ENCODE data around the gene ACSM5. TPM values are rescaled to one million over a fixed set of nuclear protein-coding genes. Genes with fewer than 3 reads are reported as not detected.

Gene ACSM5
- total RNA-seq, 1 donor from 2014 or later = 0.52 TPM

DNA sequence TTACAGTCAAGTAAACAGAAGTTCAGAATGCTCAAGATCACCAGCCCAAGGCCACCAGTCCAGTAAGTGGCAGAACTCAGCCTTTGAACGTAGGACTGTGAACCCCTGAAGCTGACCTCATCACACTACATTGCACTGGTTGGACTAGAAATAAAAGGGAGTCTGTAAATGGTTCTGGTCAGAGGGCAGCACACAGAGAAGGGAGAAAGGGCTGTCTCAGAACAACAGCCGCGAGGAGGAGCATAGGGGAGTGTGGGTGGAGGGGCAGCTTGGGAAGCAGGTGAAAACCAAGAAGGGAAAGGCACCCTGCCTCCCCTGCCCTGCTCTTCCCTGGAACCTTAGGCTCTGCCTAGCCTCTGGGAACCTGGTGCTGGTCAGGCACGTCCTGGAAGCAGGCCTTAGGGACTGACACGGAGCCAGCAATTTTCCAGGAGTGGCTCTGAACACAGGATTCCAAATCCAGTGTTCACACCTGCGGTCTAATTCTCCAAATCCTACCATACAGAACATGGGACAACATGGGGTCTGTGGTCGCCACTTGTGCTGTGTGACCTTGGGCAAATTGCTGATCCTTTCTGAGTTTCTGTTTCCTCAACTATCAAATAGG lies 11.8 kb upstream of the ACSM5 start:
- H3K27me3 ChIP-seq (ENCODE audit: control insufficient read depth in 3 of 3, insufficient read depth in 3 of 3, low read length in 3 of 3) = no peaks in the 10 kb centered on the region
- peaks cover 0 to 8% (median 0%) of the 10 kb centered on the region in 3 donors for H3K4me1 ChIP-seq (ENCODE audit: control insufficient read depth in 3 of 3, insufficient read depth in 3 of 3, low read length in 3 of 3)
- no peak overlapping the region for H3K4me3 ChIP-seq (ENCODE audit: low read length in 3 of 3)
- H3K9ac ChIP-seq (ENCODE audit: low read depth in 1 of 3, low read length in 3 of 3) = no peak overlapping the region
- no peaks in the 10 kb centered on the region for H3K9me3 ChIP-seq (ENCODE audit: control insufficient read depth in 3 of 3, low read length in 3 of 3)
- H3K36me3 ChIP-seq (ENCODE audit: control insufficient read depth in 3 of 3, insufficient read depth in 3 of 3, low read length in 3 of 3) = no peaks in the 10 kb centered on the region
- no peak overlapping the region for H3K27ac ChIP-seq (ENCODE audit: low read depth, low read length)

GRCh38 chr16:20398603-20399002 lies 10.7 kb upstream of the ACSM5 start:
- H3K9ac ChIP-seq (ENCODE audit: low read depth in 1 of 3, low read length in 3 of 3) = no peak overlapping the region
- no peak overlapping the region for H3K4me3 ChIP-seq (ENCODE audit: low read length in 3 of 3)
- H3K36me3 ChIP-seq (ENCODE audit: control insufficient read depth in 3 of 3, insufficient read depth in 3 of 3, low read length in 3 of 3) = no peaks in the 10 kb centered on the region
- H3K9me3 ChIP-seq (ENCODE audit: control insufficient read depth in 3 of 3, low read length in 3 of 3) = no peaks in the 10 kb centered on the region
- no peak overlapping the region for H3K27ac ChIP-seq (ENCODE audit: low read depth, low read length)
- H3K4me1 ChIP-seq (ENCODE audit: control insufficient read depth in 3 of 3, insufficient read depth in 3 of 3, low read length in 3 of 3) = peaks cover 0 to 8% (median 0%) of the 10 kb centered on the region in 3 donors
- no peaks in the 10 kb centered on the region for H3K27me3 ChIP-seq (ENCODE audit: control insufficient read depth in 3 of 3, insufficient read depth in 3 of 3, low read length in 3 of 3)

DNA sequence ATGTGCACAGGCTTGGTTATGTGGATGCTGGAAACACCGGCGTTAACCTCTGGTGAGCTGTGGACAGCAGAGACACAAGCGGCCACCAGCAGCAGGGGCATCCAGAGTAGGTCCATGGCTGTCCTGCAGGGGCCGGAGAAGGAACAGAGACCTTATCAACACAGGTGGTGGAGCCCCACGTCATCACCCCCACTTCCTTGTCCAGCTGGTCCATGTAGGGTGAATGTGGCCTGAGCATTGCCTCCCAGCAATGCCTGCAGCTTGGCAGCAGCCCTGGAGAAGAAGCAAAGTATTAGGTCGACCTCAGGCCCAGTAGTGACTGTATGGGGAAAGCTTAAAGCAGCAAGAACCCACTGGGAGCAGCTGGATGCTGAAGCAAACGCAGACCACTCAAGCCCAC lies 10.1 kb upstream of the ACSM5 start:
- H3K27ac ChIP-seq (ENCODE audit: low read depth, low read length) = no peak overlapping the region
- H3K27me3 ChIP-seq (ENCODE audit: control insufficient read depth in 3 of 3, insufficient read depth in 3 of 3, low read length in 3 of 3) = no peaks in the 10 kb centered on the region
- H3K9ac ChIP-seq (ENCODE audit: low read depth in 1 of 3, low read length in 3 of 3) = no peak overlapping the region
- H3K9me3 ChIP-seq (ENCODE audit: control insufficient read depth in 3 of 3, low read length in 3 of 3) = no peaks in the 10 kb centered on the region
- H3K4me3 ChIP-seq (ENCODE audit: low read length in 3 of 3) = no peak overlapping the region
- peaks cover 0 to 2% (median 0%) of the 10 kb centered on the region in 3 donors for H3K4me1 ChIP-seq (ENCODE audit: control insufficient read depth in 3 of 3, insufficient read depth in 3 of 3, low read length in 3 of 3)
- H3K36me3 ChIP-seq (ENCODE audit: control insufficient read depth in 3 of 3, insufficient read depth in 3 of 3, low read length in 3 of 3) = no peaks in the 10 kb centered on the region

DNA sequence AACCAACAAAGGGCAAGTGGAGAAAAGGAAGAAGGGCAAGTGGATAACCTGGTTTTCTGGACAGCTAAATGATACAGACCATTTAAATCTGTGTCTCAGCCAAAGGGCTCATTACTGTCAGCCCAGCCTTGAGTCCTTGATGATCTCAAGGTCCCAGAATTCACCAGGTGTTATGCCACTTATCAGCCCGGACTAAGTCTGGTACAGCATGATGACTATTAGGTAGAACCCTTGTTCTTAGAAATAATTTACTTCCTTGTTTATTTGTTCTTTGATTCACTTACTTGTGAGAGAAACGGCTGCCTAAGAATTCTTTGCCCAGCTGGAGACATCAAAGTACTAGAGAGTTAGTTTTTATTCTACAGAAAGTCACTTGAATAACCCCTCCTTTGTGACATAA lies 8.3 kb upstream of the ACSM5 start:
- no peaks in the 10 kb centered on the region for H3K4me1 ChIP-seq (ENCODE audit: control insufficient read depth in 3 of 3, insufficient read depth in 3 of 3, low read length in 3 of 3)
- no peaks in the 10 kb centered on the region for H3K36me3 ChIP-seq (ENCODE audit: control insufficient read depth in 3 of 3, insufficient read depth in 3 of 3, low read length in 3 of 3)
- H3K27me3 ChIP-seq (ENCODE audit: control insufficient read depth in 3 of 3, insufficient read depth in 3 of 3, low read length in 3 of 3) = no peaks in the 10 kb centered on the region
- no peak overlapping the region for H3K27ac ChIP-seq (ENCODE audit: low read depth, low read length)
- H3K4me3 ChIP-seq (ENCODE audit: low read length in 3 of 3) = no peak overlapping the region
- H3K9ac ChIP-seq (ENCODE audit: low read depth in 1 of 3, low read length in 3 of 3) = no peak overlapping the region
- H3K9me3 ChIP-seq (ENCODE audit: control insufficient read depth in 3 of 3, low read length in 3 of 3) = no peaks in the 10 kb centered on the region

- no peaks in the 10 kb centered on the region for H3K36me3 ChIP-seq (ENCODE audit: control insufficient read depth in 3 of 3, insufficient read depth in 3 of 3, low read length in 3 of 3)
- no peak overlapping the region for H3K9ac ChIP-seq (ENCODE audit: low read depth in 1 of 3, low read length in 3 of 3)
- H3K27ac ChIP-seq (ENCODE audit: low read depth, low read length) = no peak overlapping the region
- H3K4me1 ChIP-seq (ENCODE audit: control insufficient read depth in 3 of 3, insufficient read depth in 3 of 3, low read length in 3 of 3) = no peaks in the 10 kb centered on the region
- no peaks in the 10 kb centered on the region for H3K27me3 ChIP-seq (ENCODE audit: control insufficient read depth in 3 of 3, insufficient read depth in 3 of 3, low read length in 3 of 3)
- H3K9me3 ChIP-seq (ENCODE audit: control insufficient read depth in 3 of 3, low read length in 3 of 3) = no peaks in the 10 kb centered on the region
- no peak overlapping the region for H3K4me3 ChIP-seq (ENCODE audit: low read length in 3 of 3)
Observed at GRCh38 chr16:20401475-20402016, 7.8 kb upstream of the ACSM5 start.

GRCh38 chr16:20402651-20403050 lies 6.7 kb upstream of the ACSM5 start:
- H3K4me1 ChIP-seq (ENCODE audit: control insufficient read depth in 3 of 3, insufficient read depth in 3 of 3, low read length in 3 of 3) = no peaks in the 10 kb centered on the region
- H3K9me3 ChIP-seq (ENCODE audit: control insufficient read depth in 3 of 3, low read length in 3 of 3) = no peaks in the 10 kb centered on the region
- H3K36me3 ChIP-seq (ENCODE audit: control insufficient read depth in 3 of 3, insufficient read depth in 3 of 3, low read length in 3 of 3) = no peaks in the 10 kb centered on the region
- H3K9ac ChIP-seq (ENCODE audit: low read depth in 1 of 3, low read length in 3 of 3) = no peak overlapping the region
- H3K27me3 ChIP-seq (ENCODE audit: control insufficient read depth in 3 of 3, insufficient read depth in 3 of 3, low read length in 3 of 3) = no peaks in the 10 kb centered on the region
- H3K4me3 ChIP-seq (ENCODE audit: low read length in 3 of 3) = no peak overlapping the region
- no peak overlapping the region for H3K27ac ChIP-seq (ENCODE audit: low read depth, low read length)

DNA sequence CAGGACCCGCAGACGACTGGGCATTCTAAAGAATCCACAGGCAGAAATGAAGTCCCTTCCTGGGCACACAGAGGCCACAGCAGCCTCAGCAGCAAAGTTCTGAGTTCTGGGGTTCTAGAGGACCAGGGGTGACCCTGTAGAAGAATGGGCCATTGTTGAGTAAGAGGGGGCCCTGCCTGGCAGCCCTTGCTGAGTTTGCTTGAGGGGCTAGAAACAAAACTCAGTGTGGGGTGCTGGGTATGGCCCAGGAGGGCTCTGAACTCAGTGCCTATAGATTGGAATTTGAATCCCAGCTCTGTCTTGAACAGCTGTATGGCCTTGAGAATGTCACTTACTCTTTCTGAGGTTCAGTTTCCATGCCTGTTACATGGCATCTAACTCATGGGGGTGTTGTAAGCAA lies 4.7 kb upstream of the ACSM5 start, which contains the start of gene PDILT:
Gene PDILT (minus strand): TSS at position 101 of the 400 bp plus-strand sequence. CDS start 5,437 bp downstream, outside the sequence.
- H3K4me3 ChIP-seq (ENCODE audit: low read length in 3 of 3) = no peak within 1 kb of the TSS
- H3K27me3 ChIP-seq (ENCODE audit: control insufficient read depth in 3 of 3, insufficient read depth in 3 of 3, low read length in 3 of 3) = no peaks in the 10 kb centered on the region
- H3K9me3 ChIP-seq (ENCODE audit: control insufficient read depth in 3 of 3, low read length in 3 of 3) = no peaks in the 10 kb centered on the region
- peaks cover 0 to 3% (median 0%) of the 10 kb centered on the region in 3 donors for H3K4me1 ChIP-seq (ENCODE audit: control insufficient read depth in 3 of 3, insufficient read depth in 3 of 3, low read length in 3 of 3)
- H3K27ac ChIP-seq (ENCODE audit: low read depth, low read length) = no peak within 1 kb of the TSS
- H3K9ac ChIP-seq (ENCODE audit: low read depth in 1 of 3, low read length in 3 of 3) = no peak within 1 kb of the TSS
- H3K36me3 ChIP-seq (ENCODE audit: control insufficient read depth in 3 of 3, insufficient read depth in 3 of 3, low read length in 3 of 3) = no peaks in the 10 kb centered on the region

DNA sequence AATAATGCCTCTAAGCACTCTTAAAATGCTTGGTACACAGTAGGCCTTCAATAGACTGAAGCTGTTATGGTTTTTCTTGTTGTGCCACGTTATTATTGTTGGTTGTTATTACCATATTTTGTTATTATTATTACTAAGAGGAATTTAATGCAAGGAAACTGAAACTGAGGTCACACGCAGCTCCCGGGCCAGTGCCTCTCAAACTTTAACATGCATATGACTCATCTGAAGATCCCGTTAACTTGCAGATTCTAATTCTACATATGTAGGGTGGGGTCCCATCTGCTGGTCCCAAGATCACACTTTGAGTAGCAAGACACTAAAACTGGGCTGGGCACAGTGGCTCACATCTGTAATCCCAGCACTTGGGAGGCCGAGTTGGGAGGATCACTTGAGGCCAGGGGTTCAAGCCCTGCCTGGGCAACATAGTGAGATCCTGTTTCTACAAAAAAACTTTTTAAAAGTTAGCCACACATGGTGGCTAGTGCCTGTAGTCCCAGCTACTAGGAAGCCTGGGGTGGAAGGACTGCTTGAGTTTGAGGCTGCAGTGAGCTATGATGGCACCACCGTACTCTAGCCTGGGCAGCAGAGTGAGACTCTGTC lies 888 bp downstream of the ACSM5 start:
- H3K9ac ChIP-seq (ENCODE audit: low read depth in 1 of 3, low read length in 3 of 3) = peak overlapping the region; percentile 48 to 55 (median 52)
- no peaks in the 10 kb centered on the region for H3K9me3 ChIP-seq (ENCODE audit: control insufficient read depth in 3 of 3, low read length in 3 of 3)
- peaks cover 0 to 3% (median 0%) of the 10 kb centered on the region in 3 donors for H3K4me1 ChIP-seq (ENCODE audit: control insufficient read depth in 3 of 3, insufficient read depth in 3 of 3, low read length in 3 of 3)
- no peaks in the 10 kb centered on the region for H3K36me3 ChIP-seq (ENCODE audit: control insufficient read depth in 3 of 3, insufficient read depth in 3 of 3, low read length in 3 of 3)
- no peaks in the 10 kb centered on the region for H3K27me3 ChIP-seq (ENCODE audit: control insufficient read depth in 3 of 3, insufficient read depth in 3 of 3, low read length in 3 of 3)
- peak overlapping the region; percentile 22 to 41 (median 40) for H3K4me3 ChIP-seq (ENCODE audit: low read length in 3 of 3)
- no peak overlapping the region for H3K27ac ChIP-seq (ENCODE audit: low read depth, low read length)

DNA sequence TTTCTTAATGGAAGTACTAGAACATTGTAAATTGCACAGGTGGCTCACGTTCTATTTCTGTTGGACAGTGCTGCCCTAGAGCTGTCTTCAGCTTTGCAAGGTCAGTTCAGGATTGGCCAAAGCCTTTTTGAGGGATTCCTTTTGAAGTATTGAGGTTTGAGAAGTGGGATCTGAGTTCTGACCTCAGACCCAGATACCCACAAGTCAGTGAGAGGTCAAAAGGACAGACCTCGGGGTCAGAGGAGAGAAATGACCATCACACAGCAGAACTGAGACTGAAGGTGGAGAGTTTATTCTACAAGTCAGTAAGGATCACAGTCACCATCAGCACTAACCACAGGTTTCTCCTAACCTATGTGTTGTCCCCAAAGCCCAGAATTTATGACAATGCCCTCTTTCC lies 1.7 kb downstream of the ACSM5 start:
- no peak overlapping the region for H3K4me3 ChIP-seq (ENCODE audit: low read length in 3 of 3)
- H3K36me3 ChIP-seq (ENCODE audit: control insufficient read depth in 3 of 3, insufficient read depth in 3 of 3, low read length in 3 of 3) = no peaks in the 10 kb centered on the region
- no peaks in the 10 kb centered on the region for H3K27me3 ChIP-seq (ENCODE audit: control insufficient read depth in 3 of 3, insufficient read depth in 3 of 3, low read length in 3 of 3)
- H3K9me3 ChIP-seq (ENCODE audit: control insufficient read depth in 3 of 3, low read length in 3 of 3) = no peaks in the 10 kb centered on the region
- no peak overlapping the region for H3K9ac ChIP-seq (ENCODE audit: low read depth in 1 of 3, low read length in 3 of 3)
- no peak overlapping the region for H3K27ac ChIP-seq (ENCODE audit: low read depth, low read length)
- H3K4me1 ChIP-seq (ENCODE audit: control insufficient read depth in 3 of 3, insufficient read depth in 3 of 3, low read length in 3 of 3) = peaks cover 0 to 3% (median 0%) of the 10 kb centered on the region in 3 donors

DNA sequence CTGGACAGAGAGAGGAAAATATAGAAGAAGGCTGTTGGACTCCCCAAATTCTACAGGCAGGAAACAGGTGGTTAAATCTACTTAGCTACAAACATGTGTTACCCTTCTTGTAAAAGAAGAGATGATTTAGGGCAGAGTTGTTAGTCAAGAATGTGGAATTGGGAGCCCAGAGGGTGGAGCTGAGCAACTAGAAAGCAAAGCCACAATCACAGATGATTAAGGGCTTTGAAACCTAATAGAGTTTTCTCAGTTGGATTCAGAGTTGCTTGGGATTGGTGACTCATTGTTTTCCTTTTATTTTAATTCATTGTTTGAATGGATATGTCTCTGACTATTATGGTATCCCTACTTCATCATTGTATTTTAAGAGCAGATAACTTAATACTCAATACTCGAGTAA lies 6.2 kb downstream of the ACSM5 start:
- Histone ChIP-seq H3K9ac (ENCODE audit: low read depth in 1 of 3, low read length in 3 of 3) (no peak overlapping the region), H3K27me3 (ENCODE audit: control insufficient read depth in 3 of 3, insufficient read depth in 3 of 3, low read length in 3 of 3) (no peaks in the 10 kb centered on the region), H3K4me3 (ENCODE audit: low read length in 3 of 3) (no peak overlapping the region), H3K36me3 (ENCODE audit: control insufficient read depth in 3 of 3, insufficient read depth in 3 of 3, low read length in 3 of 3) (peaks cover 0 to 2% (median 0%) of the 10 kb centered on the region in 3 donors), H3K4me1 (ENCODE audit: control insufficient read depth in 3 of 3, insufficient read depth in 3 of 3, low read length in 3 of 3) (no peaks in the 10 kb centered on the region), H3K27ac (ENCODE audit: low read depth, low read length) (no peak overlapping the region), H3K9me3 (ENCODE audit: control insufficient read depth in 3 of 3, low read length in 3 of 3) (no peaks in the 10 kb centered on the region)
